ENCODE data around the gene C11orf97. TPM values are rescaled to one million over a fixed set of nuclear protein-coding genes. Genes with fewer than 3 reads are reported as not detected.
A peak's percentile ranks its signal among the peaks of the same experiment; 100 is the strongest.
"Not testable (repeated sequence)": the region's sequence is repeated elsewhere in the genome, so short reads cannot be mapped to it uniquely, and the experiment has no call there.

C11orf97 gene, protein sequence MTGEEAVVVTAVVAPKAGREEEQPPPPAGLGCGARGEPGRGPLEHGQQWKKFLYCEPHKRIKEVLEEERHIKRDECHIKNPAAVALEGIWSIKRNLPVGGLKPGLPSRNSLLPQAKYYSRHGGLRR
- 0.35 TPM for total RNA-seq

DNA sequence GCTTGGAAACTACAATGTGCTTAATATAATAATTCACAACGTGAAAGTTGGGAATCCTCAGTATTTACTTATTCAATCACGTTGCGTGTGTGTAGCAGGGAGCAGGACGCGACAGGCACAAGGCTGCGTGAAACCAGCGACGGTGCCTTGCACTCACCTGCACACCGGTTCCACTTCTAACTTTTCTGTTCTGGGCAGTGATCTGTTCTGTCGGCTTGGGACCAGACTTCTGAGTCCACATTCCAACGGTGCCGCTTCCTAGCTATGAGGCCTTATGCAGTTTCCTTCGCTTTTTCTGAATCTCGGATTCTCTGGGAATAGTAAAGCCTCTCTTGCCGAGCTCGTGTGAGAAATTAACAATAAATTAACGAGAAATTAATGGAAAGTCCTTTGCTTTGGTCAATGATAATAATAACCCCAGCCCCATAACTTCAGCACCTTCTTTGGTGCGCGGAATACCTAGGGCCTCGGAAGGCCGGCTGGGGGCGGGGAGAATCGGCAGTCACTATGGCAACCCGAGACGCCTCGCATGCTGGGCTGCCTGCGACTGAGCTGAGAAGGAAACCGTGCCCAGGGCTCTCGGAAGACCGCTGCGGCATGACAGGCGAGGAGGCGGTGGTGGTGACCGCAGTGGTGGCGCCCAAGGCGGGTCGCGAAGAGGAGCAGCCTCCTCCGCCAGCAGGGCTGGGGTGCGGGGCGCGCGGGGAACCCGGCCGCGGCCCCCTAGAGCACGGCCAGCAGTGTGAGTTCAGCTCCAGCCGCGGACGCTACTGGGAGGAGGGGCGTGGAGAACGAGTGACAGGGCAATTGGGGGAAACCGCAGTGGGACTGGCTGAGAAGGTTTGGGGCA is at the start of gene C11orf97:
Gene C11orf97, plus strand, starts transcription at position 530 of the 850 bp plus-strand sequence. Its CDS starts 68 bp downstream, at position 598.
- ATAC-seq, result peak; percentile 95
- DNase-seq (ENCODE audit: low spot score), result peak; percentile 84

DNA sequence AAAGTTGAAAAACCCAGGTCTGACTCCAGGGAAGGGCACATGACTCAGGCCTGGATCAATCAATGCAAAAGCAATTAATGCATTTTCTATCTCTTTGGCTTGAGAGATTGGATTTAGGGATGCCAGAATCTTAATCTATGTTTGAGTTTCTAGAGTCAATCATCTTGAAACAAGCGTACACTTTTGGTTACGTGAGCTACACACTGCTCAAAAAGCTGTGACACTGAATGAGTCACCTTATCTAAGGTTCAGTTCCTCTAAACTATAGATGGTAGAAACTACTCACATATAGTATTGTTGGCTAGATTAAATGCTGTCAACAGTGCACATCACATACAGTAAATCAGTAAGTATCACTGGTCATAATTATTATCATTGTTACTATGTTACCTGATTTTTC is 42.8 kb upstream of the C11orf97 start:
- ATAC-seq (no peak), DNase-seq (ENCODE audit: low spot score) (no peak)

DNA sequence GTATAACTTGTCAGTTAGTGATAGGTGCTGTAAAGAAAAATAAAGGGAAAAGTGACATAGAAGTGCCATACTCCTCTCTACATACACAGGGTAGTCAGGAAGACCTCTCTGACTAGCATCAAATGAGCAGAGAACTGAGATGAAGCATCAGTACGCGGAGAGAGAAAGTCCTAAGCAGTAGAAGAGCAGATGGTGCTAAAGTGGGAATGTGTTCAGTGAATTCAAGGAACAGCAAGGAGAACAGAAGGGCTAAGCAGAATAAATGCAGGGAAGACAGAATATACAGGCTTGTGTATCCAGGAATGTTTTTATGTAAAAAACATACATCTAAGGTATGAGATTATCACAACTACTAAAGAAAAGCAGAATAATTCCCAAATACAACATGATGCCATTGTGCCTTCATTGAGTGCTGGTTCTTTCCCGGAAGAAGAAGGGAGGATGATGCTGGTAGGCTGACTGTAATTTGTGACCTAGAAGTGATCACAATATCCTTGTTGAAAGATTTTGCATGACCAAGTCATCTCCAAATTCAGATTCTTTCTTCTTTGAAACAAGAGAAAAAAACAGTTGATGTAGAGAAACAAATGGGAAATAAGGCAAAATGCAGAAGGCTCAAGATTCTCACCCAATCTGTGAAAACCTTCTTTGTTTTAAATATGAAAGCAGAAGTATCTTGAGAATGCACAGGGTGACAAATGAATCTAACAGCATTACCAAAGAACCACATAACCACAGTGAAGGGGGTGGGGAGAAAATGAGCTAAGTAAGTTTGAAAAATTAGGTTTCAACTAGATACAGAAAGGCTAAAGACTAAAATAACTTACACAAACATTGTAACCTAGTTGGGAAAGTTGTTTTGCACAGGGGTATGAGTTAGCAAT is 39.1 kb upstream of the C11orf97 start:
- no peak for ATAC-seq

DNA sequence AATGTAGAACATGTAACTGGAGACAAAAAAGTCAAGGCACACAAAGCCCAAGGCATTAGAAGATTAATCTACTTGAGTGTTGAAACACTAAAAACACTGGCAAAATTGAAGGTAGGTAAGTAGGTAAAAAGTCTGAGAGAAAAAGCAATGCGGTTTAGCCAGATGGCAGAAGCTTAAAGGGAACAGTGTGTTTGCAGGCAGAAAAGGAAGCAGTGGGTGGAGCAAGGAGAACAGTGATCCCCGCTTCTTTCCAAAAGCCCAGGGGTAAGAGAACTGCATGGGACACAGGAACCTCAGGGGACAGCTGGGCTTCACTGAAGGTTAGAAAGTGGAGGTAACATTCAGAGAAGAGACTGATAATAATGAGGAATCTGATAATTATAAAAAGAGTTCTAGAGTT is 34.6 kb upstream of the C11orf97 start:
- ATAC-seq (no peak), DNase-seq (ENCODE audit: low spot score) (no peak)

More for the DNA sequence above, 39.1 kb upstream of the C11orf97 start:
- no peak for DNase-seq (ENCODE audit: low spot score)

DNA sequence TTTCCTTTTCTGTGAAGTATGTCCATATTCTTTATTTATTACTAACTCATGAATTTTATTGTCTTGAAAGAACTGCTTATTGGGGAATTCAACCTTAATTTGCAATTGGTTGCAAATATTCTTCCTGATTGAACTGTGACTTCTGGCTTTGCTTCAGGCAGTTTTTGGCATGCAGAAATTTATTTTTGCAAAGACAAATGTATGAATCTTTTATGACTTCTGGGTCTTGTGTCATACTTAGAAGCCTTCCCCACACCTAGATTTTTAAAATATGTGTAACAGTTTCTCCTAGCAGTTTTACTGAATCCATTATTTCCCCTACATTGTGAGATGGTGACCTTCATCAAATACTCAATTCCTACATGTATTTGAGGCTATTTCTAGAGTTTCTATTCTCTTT is 30.9 kb upstream of the C11orf97 start:
- DNase-seq (ENCODE audit: low spot score) (no peak), ATAC-seq (no peak)

DNA sequence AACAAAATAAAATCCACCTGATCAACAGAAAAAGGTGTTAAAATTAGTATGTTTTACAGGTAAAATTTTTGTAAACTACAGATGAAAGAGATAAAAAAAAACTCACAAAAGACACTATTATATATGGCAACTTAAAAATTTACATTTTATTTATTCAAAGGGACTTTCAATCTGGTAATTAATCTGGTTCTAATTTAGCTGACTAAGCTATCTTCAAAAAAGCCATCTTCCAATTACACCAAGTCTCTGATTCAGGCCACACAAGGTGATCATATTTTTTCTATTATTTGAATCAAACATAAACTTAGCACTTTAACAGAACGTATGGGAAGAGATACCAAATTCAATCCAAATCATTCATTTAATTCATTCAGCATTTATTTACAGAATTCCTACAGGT is 26.2 kb upstream of the C11orf97 start:
- ATAC-seq, result no peak
- no peak for DNase-seq (ENCODE audit: low spot score)

DNA sequence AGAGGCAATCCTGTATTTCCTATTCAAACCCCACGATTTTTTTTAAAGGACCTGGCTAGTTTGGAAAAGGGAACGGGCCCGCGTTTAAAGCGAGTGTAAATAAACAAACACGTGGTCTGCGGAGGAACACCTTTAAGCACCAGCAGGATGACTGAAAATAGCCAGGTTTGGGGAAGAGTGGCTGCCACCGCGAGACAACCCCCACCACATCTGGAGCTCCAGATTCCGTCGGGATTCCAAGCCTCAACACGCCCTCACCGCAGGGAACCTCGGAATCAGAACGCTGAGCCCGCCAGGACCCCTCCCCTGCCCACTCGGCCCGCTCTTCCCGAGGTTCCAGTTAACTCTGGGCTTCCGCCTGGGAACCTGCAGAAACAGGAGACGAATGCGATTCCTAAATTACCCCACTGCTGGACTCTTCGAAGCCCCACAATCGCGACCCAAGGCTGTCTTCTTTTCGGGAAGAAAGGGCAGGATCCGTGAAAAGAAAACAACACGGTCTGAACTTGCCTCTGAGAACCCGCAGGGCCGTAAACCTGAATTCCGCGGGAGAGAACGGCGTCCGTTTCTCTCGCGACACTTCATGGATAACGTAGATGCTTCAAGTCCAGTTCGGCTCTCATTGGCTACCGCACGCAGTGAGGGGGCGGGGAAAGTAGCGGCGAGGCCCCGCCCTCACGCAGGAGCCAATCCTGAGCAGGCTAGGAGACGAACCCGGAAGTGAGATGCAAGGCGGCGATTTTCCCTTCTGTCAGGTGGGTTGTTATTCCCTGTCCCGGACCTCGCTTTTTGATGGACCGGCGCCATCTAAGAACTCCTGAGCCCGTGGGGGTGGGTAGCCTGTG is 18.8 kb upstream of the C11orf97 start, which contains the start of the genes ANKRD49 and MRE11:
Gene ANKRD49, plus strand, starts transcription at position 704 of the 845 bp plus-strand sequence. CDS start 2,710 bp downstream, outside the sequence.
Gene MRE11, minus strand, starts transcription at position 564 of the 845 bp plus-strand sequence. CDS start 1,043 bp downstream, outside the sequence.
- ATAC-seq, result peak; percentile 100
- DNase-seq (ENCODE audit: low spot score), result peak; percentile 98

DNA sequence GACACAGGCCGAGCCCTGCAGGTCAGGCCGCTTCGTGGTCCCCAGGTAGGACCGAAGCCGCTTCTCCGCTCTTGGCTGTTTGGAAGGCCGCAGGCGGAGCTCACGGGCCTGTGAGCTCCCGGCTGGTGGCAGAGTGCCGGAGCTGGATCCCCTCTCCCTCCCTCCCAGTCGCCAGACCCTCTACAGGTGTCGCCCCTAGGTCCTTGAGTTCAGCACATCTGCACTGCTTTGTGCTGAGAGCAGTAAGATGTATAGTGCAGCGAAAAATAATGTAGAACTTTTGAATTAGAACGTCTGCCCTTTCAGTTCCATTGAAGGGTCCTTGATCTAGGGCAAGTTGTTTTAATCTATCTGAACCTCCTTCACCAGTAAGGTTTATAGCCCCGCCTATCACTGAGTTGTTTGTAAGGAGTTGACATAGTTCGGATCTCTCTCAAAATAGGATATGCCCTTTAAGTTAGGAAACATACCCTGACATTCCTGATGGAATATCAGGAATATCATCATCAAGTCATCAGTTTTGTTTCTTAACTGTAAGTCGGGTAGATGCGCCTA is 18.1 kb upstream of the C11orf97 start:
- ATAC-seq, result peak; percentile 71

DNA sequence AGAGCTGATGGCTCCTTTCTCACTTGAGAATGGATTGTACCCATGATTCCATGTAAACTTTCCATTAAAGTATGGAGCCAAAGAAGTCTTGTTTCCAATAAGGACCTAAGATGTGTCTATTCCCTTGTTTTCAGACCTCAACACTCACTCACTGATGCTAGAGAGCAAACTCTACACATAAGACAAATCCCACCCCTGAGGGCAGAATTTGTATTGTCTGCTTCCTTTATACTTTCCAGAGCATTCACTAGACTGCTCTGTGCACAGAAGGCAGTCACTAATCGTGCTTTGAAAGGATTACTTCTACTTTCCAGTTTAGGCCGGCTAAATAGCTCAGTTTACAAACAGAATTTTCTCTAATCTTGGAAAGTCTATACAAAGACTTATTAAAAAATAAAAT is 12.1 kb upstream of the C11orf97 start:
- no peak for ATAC-seq
- DNase-seq (ENCODE audit: low spot score), result no peak

More for the DNA sequence above, 18.1 kb upstream of the C11orf97 start:
- no peak for DNase-seq (ENCODE audit: low spot score)

DNA sequence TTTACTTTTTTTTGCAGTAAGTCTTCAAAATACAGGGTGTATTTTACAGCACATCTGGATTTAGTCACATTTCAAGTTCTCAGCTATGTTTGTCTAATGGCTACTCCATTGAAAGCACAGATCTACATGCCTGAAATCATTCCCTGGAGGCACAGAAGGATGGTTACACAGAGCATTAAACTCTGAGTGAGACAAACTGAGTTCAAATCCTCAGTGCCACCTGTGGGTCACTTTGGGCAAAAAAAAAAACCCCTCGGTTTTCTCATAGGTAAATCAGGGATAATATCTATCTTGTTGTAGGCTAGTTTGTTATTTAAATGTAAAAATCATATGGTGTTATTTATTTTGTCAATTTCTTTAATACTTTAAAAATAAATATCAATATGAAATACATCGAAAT is 10.7 kb upstream of the C11orf97 start:
- DNase-seq (ENCODE audit: low spot score), result no peak
- no peak for ATAC-seq

DNA sequence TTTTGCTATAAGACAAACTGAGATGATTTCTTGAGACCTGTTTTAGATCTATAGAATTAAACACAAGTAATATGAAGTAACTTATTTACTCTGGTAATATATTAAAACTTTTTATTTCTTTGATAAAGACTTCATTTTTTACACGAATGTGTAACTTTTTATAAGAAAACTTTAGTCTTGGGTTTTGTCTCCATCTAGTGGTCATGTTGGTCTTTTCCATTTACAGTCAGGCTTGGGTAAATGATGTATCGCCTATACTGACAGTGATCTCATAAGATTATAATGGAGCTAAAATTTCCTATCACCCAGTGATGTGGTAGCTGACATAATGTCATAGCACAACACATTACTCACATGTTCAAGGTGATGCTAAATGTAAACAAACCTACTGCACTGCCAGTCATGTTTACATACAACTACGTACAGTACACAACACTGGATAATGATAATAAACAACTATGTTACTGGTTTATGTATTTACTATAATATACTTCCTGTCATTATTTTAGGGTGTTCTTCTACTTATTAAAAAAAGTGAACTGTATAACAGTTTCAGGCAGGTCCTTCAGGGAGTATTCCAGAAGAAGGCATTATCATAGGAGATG is 7.5 kb upstream of the C11orf97 start:
- ATAC-seq (peak; percentile 73), DNase-seq (ENCODE audit: low spot score) (no peak)

DNA sequence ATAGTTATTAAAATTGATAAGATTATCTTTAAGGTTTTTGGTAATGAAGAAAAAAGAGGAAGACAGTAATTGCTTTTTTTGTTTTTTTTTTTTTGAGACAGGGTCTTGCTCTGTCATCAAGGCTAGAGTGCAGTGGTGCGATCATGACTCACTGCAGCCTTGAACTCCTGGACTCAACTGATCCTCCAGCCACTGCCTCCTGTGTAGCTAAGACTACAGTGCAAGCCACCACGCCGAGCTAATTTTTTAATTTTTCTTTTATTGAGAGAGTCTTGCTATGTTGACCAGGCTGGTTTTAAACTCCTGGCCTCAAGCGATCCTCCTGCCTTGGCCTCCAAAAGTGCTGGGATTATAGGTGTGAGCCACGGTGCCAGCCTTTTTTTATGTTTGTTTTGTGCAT is 5.7 kb upstream of the C11orf97 start:
- not testable (repeated sequence) for ATAC-seq; DNase-seq (ENCODE audit: low spot score)

DNA sequence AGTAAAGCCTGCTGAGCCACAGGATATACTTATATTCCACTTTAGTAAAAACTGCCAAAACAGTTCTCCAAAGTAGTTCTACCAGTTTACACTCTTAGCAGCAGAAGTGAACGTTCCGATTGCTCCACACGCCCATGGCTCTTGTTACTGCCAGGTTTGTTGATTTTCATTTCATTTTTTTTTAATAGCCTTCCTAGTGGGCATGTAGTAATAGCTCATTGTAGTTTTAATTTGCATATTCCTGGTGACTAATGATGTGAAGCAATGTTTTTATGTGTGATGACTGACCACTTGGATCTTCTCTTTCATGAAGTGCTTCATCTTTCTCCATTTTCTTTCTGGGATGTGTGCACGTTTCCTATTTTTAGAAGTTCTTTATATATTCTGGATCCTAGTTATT is 4.8 kb upstream of the C11orf97 start:
- ATAC-seq, result no peak
- DNase-seq (ENCODE audit: low spot score), result no peak

DNA sequence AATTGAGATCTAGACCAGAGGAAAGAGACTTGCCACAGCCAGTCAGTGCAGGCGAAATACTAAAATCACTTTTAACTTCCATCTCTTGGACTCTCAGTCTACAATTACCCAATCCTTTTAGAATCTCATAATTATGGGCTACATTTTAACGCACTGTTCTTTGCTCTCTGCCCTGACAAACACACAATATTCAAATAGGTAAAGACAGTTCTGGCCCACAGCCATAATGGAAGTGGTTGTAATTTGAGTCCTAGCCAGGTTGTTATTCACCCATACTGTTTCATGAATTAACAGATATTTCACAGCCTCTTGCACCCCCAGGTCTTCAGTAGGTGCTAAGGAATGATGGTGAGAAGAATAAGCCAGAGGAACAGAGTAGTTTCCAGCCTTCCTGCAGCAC is 830 bp downstream of the C11orf97 start:
- DNase-seq (ENCODE audit: low spot score) (peak; percentile 50), ATAC-seq (peak; percentile 71)

DNA sequence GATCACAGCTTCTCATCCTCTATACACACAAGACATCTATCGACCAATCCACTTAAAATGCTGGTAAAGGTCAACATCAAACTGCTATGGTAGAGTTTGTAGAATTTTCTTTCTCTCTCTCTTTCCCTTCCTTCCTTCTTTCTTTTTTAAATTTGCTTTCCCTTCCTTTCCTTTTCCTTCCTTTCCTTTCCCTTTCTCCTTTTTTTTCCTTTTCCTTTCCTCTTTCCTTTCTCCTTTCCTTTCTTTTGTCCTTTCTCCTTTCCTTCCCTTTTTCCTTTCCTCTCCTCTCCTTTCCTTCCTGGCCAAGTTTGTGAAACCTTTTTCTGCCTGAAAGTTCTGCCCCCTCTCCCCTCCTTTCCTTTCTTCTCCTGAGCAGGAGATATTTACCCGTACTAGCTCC is 3.1 kb downstream of the C11orf97 start:
- DNase-seq (ENCODE audit: low spot score), result no peak
- no peak for ATAC-seq

DNA sequence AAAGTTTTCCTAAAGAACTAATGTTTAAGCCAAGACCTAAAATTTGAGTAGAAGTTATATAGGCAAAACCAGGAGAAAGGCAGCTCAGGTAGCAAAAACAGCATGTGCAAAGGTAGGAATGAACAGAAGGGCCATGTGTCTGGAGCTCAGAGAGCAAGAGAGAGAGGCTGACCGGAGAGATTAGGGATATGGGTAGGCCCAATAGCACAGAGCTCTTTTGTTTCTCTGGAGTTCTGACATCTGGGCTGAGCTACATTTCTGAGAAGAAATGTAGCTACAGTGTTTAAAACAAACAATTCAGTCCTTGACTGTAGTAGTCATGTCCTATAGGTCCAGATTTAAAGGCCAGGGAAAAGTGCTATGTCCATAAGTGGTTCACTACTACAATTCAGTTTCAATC is 4.5 kb downstream of the C11orf97 start:
- ATAC-seq (no peak), DNase-seq (ENCODE audit: low spot score) (no peak)

DNA sequence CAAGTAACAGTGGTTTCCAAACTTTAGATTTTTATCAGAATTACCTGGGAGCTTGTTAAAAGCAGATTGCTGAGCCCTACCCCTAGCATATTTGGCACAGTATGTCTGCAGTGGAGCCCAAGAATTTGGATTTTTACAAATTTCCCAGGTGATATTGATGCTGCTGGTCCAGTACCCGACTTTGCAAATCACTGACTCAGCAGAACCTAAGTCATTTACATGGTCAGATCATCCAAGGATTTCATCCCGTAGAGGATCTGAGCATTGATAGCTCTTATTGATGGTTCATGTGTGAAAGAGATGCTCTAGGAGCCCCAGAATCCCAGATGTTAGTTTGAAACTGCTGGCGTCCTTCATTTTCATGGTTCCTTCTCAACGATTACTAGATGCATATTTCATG is 6.0 kb downstream of the C11orf97 start:
- DNase-seq (ENCODE audit: low spot score) (no peak), ATAC-seq (no peak)

DNA sequence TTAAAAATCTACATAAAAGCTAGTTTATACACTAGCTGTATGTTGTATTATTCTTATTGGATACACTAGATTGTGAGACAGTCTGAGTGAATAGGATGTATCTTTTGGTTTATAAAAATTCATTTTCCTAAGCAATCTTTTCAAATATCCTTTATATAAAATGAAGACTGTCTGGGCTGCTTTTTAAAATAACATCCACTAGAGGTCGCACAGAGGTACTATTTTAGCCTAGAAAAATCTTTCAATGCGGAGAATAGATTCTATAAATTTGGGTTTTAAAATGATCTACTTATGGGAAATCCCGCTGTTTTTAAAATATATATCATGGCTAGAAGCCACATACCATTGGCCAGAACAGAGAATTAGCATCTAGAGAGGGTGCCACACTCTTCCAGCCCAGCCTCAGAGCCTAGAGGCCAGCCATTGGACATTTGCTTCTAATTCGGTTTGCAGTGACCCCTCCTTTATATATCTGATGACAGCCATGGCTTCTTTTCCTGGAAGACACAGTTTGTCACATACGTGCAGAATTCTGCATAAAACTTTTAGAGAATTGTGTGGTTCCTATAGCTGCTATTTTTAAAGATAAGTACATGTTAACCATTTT is 7.3 kb downstream of the C11orf97 start:
- no peak for DNase-seq (ENCODE audit: low spot score)

DNA sequence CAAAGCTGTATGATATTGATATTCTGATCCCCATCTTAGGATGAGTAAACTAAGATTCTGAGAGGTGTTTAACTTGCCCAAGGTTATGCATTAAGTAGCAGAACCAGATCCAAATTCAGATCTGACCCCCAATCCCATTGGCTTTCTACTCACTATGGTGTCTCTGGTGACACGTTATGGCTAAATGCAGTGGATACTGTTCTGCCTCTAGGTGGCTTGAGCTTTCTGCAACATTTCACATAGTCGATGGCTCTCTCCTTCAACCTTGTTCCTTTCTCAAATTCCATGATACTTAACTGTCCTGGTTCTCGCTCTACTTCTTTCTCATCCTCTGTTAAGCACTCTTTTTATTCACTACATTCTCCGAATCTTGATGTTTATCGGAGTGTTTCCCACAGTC is 9.4 kb downstream of the C11orf97 start:
- ATAC-seq (peak; percentile 69), DNase-seq (ENCODE audit: low spot score) (no peak)

More for the DNA sequence above, 7.3 kb downstream of the C11orf97 start:
- ATAC-seq, result peak; percentile 79
